ENCODE data around the gene AP4B1.
A peak's percentile ranks its signal among the peaks of the same experiment; 100 is the strongest.

Gene AP4B1

GRCh38 chr1:113940365-113941244, 36.0 kb upstream of the AP4B1 start:
- H3K36me3 ChIP-seq (ENCODE audit: control insufficient read depth, insufficient read depth, low read length) = peaks cover 11% of the 10 kb centered on the region
- H3K9ac ChIP-seq (ENCODE audit: low read length) = no peak overlapping the region
- no peak overlapping the region for H3K27ac ChIP-seq (ENCODE audit: low read depth, low read length)
- no peaks in the 10 kb centered on the region for H3K27me3 ChIP-seq (ENCODE audit: control insufficient read depth, insufficient read depth, low read length)
- H3K4me1 ChIP-seq (ENCODE audit: control insufficient read depth, insufficient read depth, low read length) = no peaks in the 10 kb centered on the region
- H3K4me3 ChIP-seq (ENCODE audit: low read length) = peak overlapping the region; percentile 9

- Histone ChIP-seq H3K27me3 (ENCODE audit: control insufficient read depth, insufficient read depth, low read length) (no peaks in the 10 kb centered on the region), H3K9ac (ENCODE audit: low read length) (no peak overlapping the region), H3K4me3 (ENCODE audit: low read length) (no peak overlapping the region), H3K27ac (ENCODE audit: low read depth, low read length) (no peak overlapping the region), H3K36me3 (ENCODE audit: control insufficient read depth, insufficient read depth, low read length) (peaks cover 11% of the 10 kb centered on the region), H3K4me1 (ENCODE audit: control insufficient read depth, insufficient read depth, low read length) (peaks cover 6% of the 10 kb centered on the region)
Measured at GRCh38 chr1:113938192-113938591, 33.6 kb upstream of the AP4B1 start.

GRCh38 chr1:113937146-113937545, 32.5 kb upstream of the AP4B1 start:
- peaks cover 11% of the 10 kb centered on the region for H3K36me3 ChIP-seq (ENCODE audit: control insufficient read depth, insufficient read depth, low read length)
- no peaks in the 10 kb centered on the region for H3K27me3 ChIP-seq (ENCODE audit: control insufficient read depth, insufficient read depth, low read length)
- no peak overlapping the region for H3K27ac ChIP-seq (ENCODE audit: low read depth, low read length)
- no peak overlapping the region for H3K9ac ChIP-seq (ENCODE audit: low read length)
- peaks cover 6% of the 10 kb centered on the region for H3K4me1 ChIP-seq (ENCODE audit: control insufficient read depth, insufficient read depth, low read length)
- no peak overlapping the region for H3K4me3 ChIP-seq (ENCODE audit: low read length)

- Histone ChIP-seq H3K27ac (ENCODE audit: low read depth, low read length) (no peak overlapping the region), H3K27me3 (ENCODE audit: control insufficient read depth, insufficient read depth, low read length) (no peaks in the 10 kb centered on the region), H3K4me1 (ENCODE audit: control insufficient read depth, insufficient read depth, low read length) (peaks cover 15% of the 10 kb centered on the region), H3K4me3 (ENCODE audit: low read length) (no peak overlapping the region), H3K9ac (ENCODE audit: low read length) (no peak overlapping the region), H3K36me3 (ENCODE audit: control insufficient read depth, insufficient read depth, low read length) (peaks cover 8% of the 10 kb centered on the region)
Measured at GRCh38 chr1:113935970-113936369, 31.4 kb upstream of the AP4B1 start.

- H3K27me3 ChIP-seq (ENCODE audit: control insufficient read depth, insufficient read depth, low read length) = no peaks in the 10 kb centered on the region
- no peak overlapping the region for H3K27ac ChIP-seq (ENCODE audit: low read depth, low read length)
- no peak overlapping the region for H3K4me3 ChIP-seq (ENCODE audit: low read length)
- peaks cover under 1% of the 10 kb centered on the region for H3K36me3 ChIP-seq (ENCODE audit: control insufficient read depth, insufficient read depth, low read length)
- no peak overlapping the region for H3K9ac ChIP-seq (ENCODE audit: low read length)
- H3K4me1 ChIP-seq (ENCODE audit: control insufficient read depth, insufficient read depth, low read length) = peaks cover 19% of the 10 kb centered on the region
Measured at GRCh38 chr1:113935176-113935575, 30.6 kb upstream of the AP4B1 start.

- Histone ChIP-seq H3K27ac (ENCODE audit: low read depth, low read length) (no peak overlapping the region), H3K36me3 (ENCODE audit: control insufficient read depth, insufficient read depth, low read length) (no peaks in the 10 kb centered on the region), H3K9ac (ENCODE audit: low read length) (no peak overlapping the region), H3K27me3 (ENCODE audit: control insufficient read depth, insufficient read depth, low read length) (no peaks in the 10 kb centered on the region), H3K4me1 (ENCODE audit: control insufficient read depth, insufficient read depth, low read length) (peaks cover 19% of the 10 kb centered on the region), H3K4me3 (ENCODE audit: low read length) (no peak overlapping the region)
Measured at GRCh38 chr1:113934511-113935055, 30.0 kb upstream of the AP4B1 start.

- Histone ChIP-seq H3K4me1 (ENCODE audit: control insufficient read depth, insufficient read depth, low read length) (peaks cover 19% of the 10 kb centered on the region), H3K27ac (ENCODE audit: low read depth, low read length) (no peak overlapping the region), H3K4me3 (ENCODE audit: low read length) (no peak overlapping the region), H3K36me3 (ENCODE audit: control insufficient read depth, insufficient read depth, low read length) (no peaks in the 10 kb centered on the region), H3K9ac (ENCODE audit: low read length) (no peak overlapping the region), H3K27me3 (ENCODE audit: control insufficient read depth, insufficient read depth, low read length) (no peaks in the 10 kb centered on the region)
Measured at GRCh38 chr1:113934006-113934405, 29.4 kb upstream of the AP4B1 start.

- peaks cover 25% of the 10 kb centered on the region for H3K4me1 ChIP-seq (ENCODE audit: control insufficient read depth, insufficient read depth, low read length)
- peak overlapping the region; percentile 99 for H3K27ac ChIP-seq (ENCODE audit: low read depth, low read length)
- no peak overlapping the region for H3K9ac ChIP-seq (ENCODE audit: low read length)
- H3K36me3 ChIP-seq (ENCODE audit: control insufficient read depth, insufficient read depth, low read length) = no peaks in the 10 kb centered on the region
- peak overlapping the region; percentile 28 for H3K4me3 ChIP-seq (ENCODE audit: low read length)
- no peaks in the 10 kb centered on the region for H3K27me3 ChIP-seq (ENCODE audit: control insufficient read depth, insufficient read depth, low read length)
Measured at GRCh38 chr1:113931451-113931851, 26.9 kb upstream of the AP4B1 start.

- peak overlapping the region; percentile 99 for H3K27ac ChIP-seq (ENCODE audit: low read depth, low read length)
- H3K27me3 ChIP-seq (ENCODE audit: control insufficient read depth, insufficient read depth, low read length) = no peaks in the 10 kb centered on the region
- H3K4me1 ChIP-seq (ENCODE audit: control insufficient read depth, insufficient read depth, low read length) = peaks cover 25% of the 10 kb centered on the region
- H3K4me3 ChIP-seq (ENCODE audit: low read length) = peak overlapping the region; percentile 96
- peak overlapping the region; percentile 93 for H3K9ac ChIP-seq (ENCODE audit: low read length)
- no peaks in the 10 kb centered on the region for H3K36me3 ChIP-seq (ENCODE audit: control insufficient read depth, insufficient read depth, low read length)
Measured at GRCh38 chr1:113930499-113931161, 26.0 kb upstream of the AP4B1 start.

GRCh38 chr1:113929750-113930498, 25.3 kb upstream of the AP4B1 start:
- H3K36me3 ChIP-seq (ENCODE audit: control insufficient read depth, insufficient read depth, low read length) = no peaks in the 10 kb centered on the region
- H3K27ac ChIP-seq (ENCODE audit: low read depth, low read length) = peak overlapping the region; percentile 99
- H3K9ac ChIP-seq (ENCODE audit: low read length) = peak overlapping the region; percentile 93
- peaks cover 25% of the 10 kb centered on the region for H3K4me1 ChIP-seq (ENCODE audit: control insufficient read depth, insufficient read depth, low read length)
- H3K4me3 ChIP-seq (ENCODE audit: low read length) = peak overlapping the region; percentile 96
- no peaks in the 10 kb centered on the region for H3K27me3 ChIP-seq (ENCODE audit: control insufficient read depth, insufficient read depth, low read length)

GRCh38 chr1:113928941-113929749, 24.5 kb upstream of the AP4B1 start, which contains the start of gene HIPK1:
TSS of gene HIPK1 (plus strand) at chr1:113929324.
- Histone ChIP-seq H3K9ac (ENCODE audit: low read length) (peak within 1 kb of the TSS; percentile 97), H3K36me3 (ENCODE audit: control insufficient read depth, insufficient read depth, low read length) (no peaks in the 10 kb centered on the region), H3K4me3 (ENCODE audit: low read length) (peak within 1 kb of the TSS; percentile 99), H3K4me1 (ENCODE audit: control insufficient read depth, insufficient read depth, low read length) (peaks cover 23% of the 10 kb centered on the region), H3K27me3 (ENCODE audit: control insufficient read depth, insufficient read depth, low read length) (no peaks in the 10 kb centered on the region), H3K27ac (ENCODE audit: low read depth, low read length) (peak within 1 kb of the TSS; percentile 99)
